Measurements from ENCODE around the gene RALGAPB. TPM values are rescaled to one million over a fixed set of nuclear protein-coding genes. Genes with fewer than 3 reads are reported as not detected.

The RALGAPB gene
- polyA plus RNA-seq, 2 of the 4 experiments (the other 2 are of a cell fraction), result 15.1 to 35.9 TPM

GRCh38 chr20:38426006-38426897 is 46.4 kb upstream of the RALGAPB start:
- peak; percentile 69 to 76 for ATAC-seq
- Histone ChIP-seq H3K27ac (0 out of 6 replicates have a peak overlapping the region, but pooled peaks of 1 of the 2 experiments have one; percentile 35), H3K4me1 (peaks cover 31% of the 10 kb centered on the region), H3K4me3 (no peak overlapping the region), H3K9me3 (no peaks in the 10 kb centered on the region), H3K4me2 (no peak overlapping the region)
- TF ChIP-seq HDAC2 (IDR thresholded peaks at IDR 0.05), result no peak
- no peak for TF ChIP-seq FOSL2 (IDR thresholded peaks at IDR 0.05)
- TF ChIP-seq FOSL2 (CRISPR knock-in tag; IDR thresholded peaks at IDR 0.05), result peak; percentile 20; the same call in 1 of the 2 replicates
- TF ChIP-seq, protein P1, sequence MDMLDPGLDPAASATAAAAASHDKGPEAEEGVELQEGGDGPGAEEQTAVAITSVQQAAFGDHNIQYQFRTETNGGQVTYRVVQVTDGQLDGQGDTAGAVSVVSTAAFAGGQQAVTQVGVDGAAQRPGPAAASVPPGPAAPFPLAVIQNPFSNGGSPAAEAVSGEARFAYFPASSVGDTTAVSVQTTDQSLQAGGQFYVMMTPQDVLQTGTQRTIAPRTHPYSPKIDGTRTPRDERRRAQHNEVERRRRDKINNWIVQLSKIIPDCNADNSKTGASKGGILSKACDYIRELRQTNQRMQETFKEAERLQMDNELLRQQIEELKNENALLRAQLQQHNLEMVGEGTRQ (IDR thresholded peaks at IDR 0.05), result peak; percentile 36; the same call in 1 of the 2 replicates
- 69% methylated on average over 15 of the region's 15 CpGs for WGBS (ENCODE audit: missing lambda C conversion rate)
- POLR2A ChIA-PET, result interaction anchor here (0.7 to 2.1 kb wide), 4 partner anchors 9 to 300 kb away, joined by 3 to 24 read pairs (median 5); partner anchors contain the start of genes RALGAPB and SNHG17
- DNase-seq (ENCODE audit: low read depth in 1 of 2, low spot score in 1 of 2), result peak; percentile 37 to 76
- CTCF ChIA-PET, result interaction anchor here (1.0 to 3.3 kb wide), 7 partner anchors 9 to 362 kb away, joined by 3 to 22 read pairs (median 5); partner anchors contain the start of genes RALGAPB and SNHG17
- FAIRE-seq, result no peak

DNA sequence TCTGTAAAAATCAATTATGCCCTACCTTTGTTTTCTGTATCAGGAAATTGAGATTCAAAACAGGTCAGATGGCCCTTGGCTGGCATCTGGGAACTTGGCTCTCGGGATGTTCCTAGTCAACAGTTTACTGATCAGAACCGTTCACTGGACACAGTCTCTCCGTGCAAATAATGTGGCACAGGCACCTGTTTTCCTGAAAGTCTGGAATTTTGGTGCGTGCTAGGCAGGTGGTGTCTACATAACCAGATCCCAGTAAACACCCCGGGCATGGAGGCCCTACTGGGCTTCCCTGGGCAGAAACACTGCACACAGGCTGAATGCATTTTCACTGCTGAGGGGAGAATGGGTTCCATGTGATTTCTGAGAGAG is 45.0 kb upstream of the RALGAPB start:
- DNase-seq (ENCODE audit: low read depth in 1 of 2, low spot score in 1 of 2) (no peak), ATAC-seq (no peak), FAIRE-seq (no peak)
- peak overlapping the region; percentile 15; the same call in 2 of the 3 replicates for H3K4me2 ChIP-seq
- no peak overlapping the region for H3K4me3 ChIP-seq
- ChIA-PET POLR2A (interaction anchor here (2.1 kb wide), 1 partner anchor 7 kb away, joined by 24 read pairs; the partner anchor contains the start of gene SNHG17), CTCF (interaction anchor here (1.5 to 1.8 kb wide), 2 partner anchors 19 to 45 kb away, joined by 4 read pairs; partner anchors contain the start of gene RALGAPB)
- 93% methylated on average over 5 of the region's 5 CpGs for WGBS (ENCODE audit: missing lambda C conversion rate)
- TF ChIP-seq HOXB13 (CRISPR knock-in tag; IDR thresholded peaks at IDR 0.05; ENCODE audit: low read depth), result no peak
- TF ChIP-seq CEBPB (IDR thresholded peaks at IDR 0.05), result no peak
- TF ChIP-seq CHD2 (IDR thresholded peaks at IDR 0.05; ENCODE audit: low read length, partially characterized antibody), result no peak
- TF ChIP-seq RFX5 (IDR thresholded peaks at IDR 0.05), result no peak
- TF ChIP-seq BHLHE40 (IDR thresholded peaks at IDR 0.05; ENCODE audit: low read depth, low read length), result no peak
- H3K4me1 ChIP-seq, result peaks cover 34% of the 10 kb centered on the region
- H3K27ac ChIP-seq, result no peak overlapping the region
- no peaks in the 10 kb centered on the region for H3K9me3 ChIP-seq

DNA sequence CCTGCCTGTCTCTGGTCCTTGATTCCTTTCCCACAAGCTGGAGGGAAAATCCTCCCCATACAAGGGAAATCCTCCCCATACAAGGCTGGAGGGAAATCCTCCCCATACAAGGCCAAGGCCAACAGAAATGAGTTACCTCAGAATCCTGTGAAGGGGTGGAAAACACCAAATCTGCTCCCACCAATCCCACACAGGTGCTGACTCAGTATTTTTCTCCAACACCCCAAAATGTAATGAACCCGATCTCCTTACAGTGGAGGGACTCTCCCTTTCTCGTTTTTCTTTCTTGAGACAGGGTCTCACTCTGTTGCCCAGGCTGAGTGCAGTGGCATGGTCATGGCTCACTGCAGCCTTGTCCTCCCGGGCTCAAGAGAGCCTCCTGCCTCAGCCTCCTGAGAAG is 43.8 kb upstream of the RALGAPB start:
- Histone ChIP-seq H3K4me2 (no peak overlapping the region), H3K4me1 (peaks cover 44% of the 10 kb centered on the region)
- CTCF ChIA-PET, result interaction anchor here (0.6 to 7.7 kb wide), 5 partner anchors 9 to 20 kb away, joined by 4 to 142 read pairs (median 7); no protein-coding TSS in a partner anchor

GRCh38 chr20:38429301-38429700 is 43.3 kb upstream of the RALGAPB start:
- 87% methylated on average over 3 of the region's 3 CpGs for WGBS (ENCODE audit: missing lambda C conversion rate)
- H3K4me1 ChIP-seq, result peaks cover 46% of the 10 kb centered on the region
- no peak for FAIRE-seq
- TF ChIP-seq JUNB (IDR thresholded peaks at IDR 0.05) (no peak), BCL3 (IDR thresholded peaks at IDR 0.05) (no peak), HOXB13 (CRISPR knock-in tag; IDR thresholded peaks at IDR 0.05; ENCODE audit: low read depth) (no peak), REST (IDR thresholded peaks at IDR 0.05) (no peak), ZSCAN20 (CRISPR knock-in tag; IDR thresholded peaks at IDR 0.05) (no peak)
- DNase-seq (ENCODE audit: low read depth in 1 of 2, low spot score in 1 of 2), result no peak
- POLR2A ChIA-PET, result interaction anchor here (0.6 to 1.6 kb wide), 2 partner anchors 17 to 31 kb away, joined by 5 to 8 read pairs; no protein-coding TSS in a partner anchor
- CTCF ChIA-PET, result interaction anchor here (0.6 to 7.7 kb wide), 5 partner anchors 8 to 21 kb away, joined by 4 to 142 read pairs (median 7); no protein-coding TSS in a partner anchor
- no peak overlapping the region for H3K4me3 ChIP-seq
- no peak overlapping the region for H3K4me2 ChIP-seq
- no peaks in the 10 kb centered on the region for H3K9me3 ChIP-seq
- no peak for ATAC-seq
- no peak overlapping the region for H3K27ac ChIP-seq

More for the DNA sequence above, 43.8 kb upstream of the RALGAPB start:
- H3K4me3 ChIP-seq, result no peak overlapping the region
- POLR2A ChIA-PET, result interaction anchor here (1.6 kb wide), 1 partner anchor 17 kb away, joined by 5 read pairs; no protein-coding TSS in a partner anchor
- no peaks in the 10 kb centered on the region for H3K9me3 ChIP-seq
- ATAC-seq, result no peak
- DNase-seq (ENCODE audit: low read depth in 1 of 2, low spot score in 1 of 2), result no peak
- no peak for TF ChIP-seq HOXB13 (CRISPR knock-in tag; IDR thresholded peaks at IDR 0.05; ENCODE audit: low read depth)
- TF ChIP-seq NPAS2 (CRISPR knock-in tag; IDR thresholded peaks at IDR 0.05; ENCODE audit: borderline replicate concordance), result no peak
- peak; percentile 83 for TF ChIP-seq MAFK (IDR thresholded peaks at IDR 0.05; ENCODE audit: partially characterized antibody)
- no peak for TF ChIP-seq EP300 (IDR thresholded peaks at IDR 0.05)
- TF ChIP-seq, protein P1 (IDR thresholded peaks at IDR 0.05), result no peak
- TF ChIP-seq HES2 (IDR thresholded peaks at IDR 0.05), result no peak
- TF ChIP-seq RFX5 (IDR thresholded peaks at IDR 0.05), result no peak
- no peak for TF ChIP-seq HDAC2 (IDR thresholded peaks at IDR 0.05)
- no peak for TF ChIP-seq EHMT2 (IDR thresholded peaks at IDR 0.05; ENCODE audit: low read depth)
- FAIRE-seq, result no peak
- no peak overlapping the region for H3K27ac ChIP-seq
- WGBS (ENCODE audit: missing lambda C conversion rate), result 87% methylated on average over 3 of the region's 3 CpGs

All from A549 (cell line).